H9 (cell line): ENCODE results near the gene ASB16. TPM values are rescaled to one million over a fixed set of nuclear protein-coding genes. Genes with fewer than 3 reads are reported as not detected.

Experiments used
- DNase-seq: peaks from one replicate; pipeline ENCODE4 v3.0.0-alpha.2; 2017
- H2AFZ ChIP-seq: one replicate; pipeline ENCODE4 v1.6.1; 2013; ENCODE audit warnings: mild to moderate bottlenecking, low read length, control low read depth, moderate library complexity
- H2AK5ac ChIP-seq: 2 replicates; pipeline ENCODE4 v1.6.1; 2013; ENCODE audit warnings: low read length, control low read depth, mixed read lengths; ENCODE audit not compliant: insufficient read length
- H2BK120ac ChIP-seq: one replicate; pipeline ENCODE4 v1.6.1; 2013; ENCODE audit warnings: low read depth, mild to moderate bottlenecking, low read length, control low read depth, inconsistent platforms; ENCODE audit not compliant: poor library complexity, severe bottlenecking
- H2BK12ac ChIP-seq: 2 replicates; pipeline ENCODE4 v1.6.1; 2013; ENCODE audit warnings: low read length, control low read depth, mixed read lengths, low read depth; ENCODE audit not compliant: insufficient read length
- H2BK15ac ChIP-seq: 2 replicates; pipeline ENCODE4 v1.6.1; 2013; ENCODE audit warnings: low read depth, low read length, control low read depth
- H2BK20ac ChIP-seq: one replicate; pipeline ENCODE4 v1.6.1; 2013; ENCODE audit warnings: low read depth, mild to moderate bottlenecking, low read length, control low read depth, inconsistent platforms; ENCODE audit not compliant: poor library complexity, severe bottlenecking
- H2BK5ac ChIP-seq: 2 replicates; pipeline ENCODE4 v1.6.1; 2013; ENCODE audit warnings: low read length, control low read depth, mixed read lengths; ENCODE audit not compliant: insufficient read length
- H3K14ac ChIP-seq: 2 replicates; pipeline ENCODE4 v1.6.1; 2013; ENCODE audit warnings: low read length, control low read depth; ENCODE audit not compliant: insufficient read depth
- H3K18ac ChIP-seq: 2 replicates; pipeline ENCODE4 v1.6.1; 2013; ENCODE audit warnings: low read depth, mild to moderate bottlenecking, mixed read lengths, low read length, control low read depth; ENCODE audit not compliant: insufficient read length
- H3K23ac ChIP-seq: 2 replicates; pipeline ENCODE4 v1.6.1; 2013; ENCODE audit warnings: low read length, control low read depth, mixed read lengths, low read depth; ENCODE audit not compliant: insufficient read length
- H3K23me2 ChIP-seq: 2 replicates; pipeline ENCODE4 v1.6.1; 2013; ENCODE audit warnings: low read depth, mild to moderate bottlenecking, mixed read lengths, low read length, control low read depth; ENCODE audit not compliant: insufficient read length, poor library complexity, severe bottlenecking
- H3K27ac ChIP-seq: 2 replicates; pipeline ENCODE4 v1.5.1; 2013; ENCODE audit warnings: low read length, control low read depth, mixed read lengths, low read depth; ENCODE audit not compliant: insufficient read length
- H3K27me3 ChIP-seq: 2 replicates; pipeline ENCODE4 v1.6.1; 2013; ENCODE audit warnings: low read length, control low read depth, inconsistent platforms; ENCODE audit not compliant: insufficient read depth
- H3K4ac ChIP-seq: 2 replicates; pipeline ENCODE4 v1.6.1; 2013; ENCODE audit warnings: low read depth, mild to moderate bottlenecking, control low read depth, inconsistent platforms, low read length, moderate library complexity
- H3K4me1 ChIP-seq: 2 replicates; pipeline ENCODE4 v1.6.1; 2013; ENCODE audit warnings: low read length, control low read depth, inconsistent platforms; ENCODE audit not compliant: insufficient read depth
- H3K4me2 ChIP-seq: 2 replicates; pipeline ENCODE4 v1.6.1; 2013; ENCODE audit warnings: low read length, control low read depth, mixed read lengths; ENCODE audit not compliant: insufficient read length, insufficient read depth
- H3K56ac ChIP-seq: 2 replicates; pipeline ENCODE4 v1.6.1; 2013; ENCODE audit warnings: low read depth, mild to moderate bottlenecking, mixed read lengths, low read length, control low read depth; ENCODE audit not compliant: insufficient read length
- H3K79me1 ChIP-seq: 2 replicates; pipeline ENCODE4 v1.6.1; 2013; ENCODE audit warnings: low read depth, mild to moderate bottlenecking, moderate library complexity, low read length, control low read depth, inconsistent platforms; ENCODE audit not compliant: insufficient read depth, poor library complexity, severe bottlenecking
- H3K79me2 ChIP-seq: 2 replicates; pipeline ENCODE4 v1.6.1; 2013; ENCODE audit warnings: low read length, control low read depth, inconsistent platforms; ENCODE audit not compliant: insufficient read depth
- H3K9ac ChIP-seq: 2 replicates; pipeline ENCODE4 v1.6.1; 2013; ENCODE audit warnings: low read length, control low read depth, mixed read lengths; ENCODE audit not compliant: insufficient read length; ENCODE audit errors: extremely low read depth
- H3K9me3 ChIP-seq: one replicate; pipeline ENCODE4 v1.6.1; 2013; ENCODE audit warnings: low read depth, low read length, inconsistent platforms; ENCODE audit not compliant: control insufficient read depth
- H3T11ph ChIP-seq: one replicate; pipeline ENCODE4 v1.6.1; 2013; ENCODE audit warnings: mild to moderate bottlenecking, low read length, control low read depth, inconsistent platforms
- H4K20me1 ChIP-seq: one replicate; pipeline ENCODE4 v1.6.1; 2013; ENCODE audit not compliant: control insufficient read depth, insufficient read length, insufficient read depth
- H4K5ac ChIP-seq: 2 replicates; pipeline ENCODE4 v1.6.1; 2013; ENCODE audit warnings: low read depth, mild to moderate bottlenecking, mixed read lengths, low read length, control low read depth; ENCODE audit not compliant: insufficient read length
- H4K8ac ChIP-seq: replicated peaks from 2 replicates; pipeline ENCODE4 v1.6.1; 2013; ENCODE audit warnings: low read length, control low read depth, mixed read lengths, low read depth; ENCODE audit not compliant: insufficient read length
- H4K91ac ChIP-seq: 2 replicates; pipeline ENCODE4 v1.6.1; 2013; ENCODE audit warnings: low read depth, mild to moderate bottlenecking, moderate library complexity, mixed read lengths, low read length, control low read depth; ENCODE audit not compliant: insufficient read length
- H3K27ac Mint-ChIP-seq, 3 experiments: 2 replicates in 2 of 3; 3 replicates in 1 of 3; pipeline ENCODE4 v1.8.0; 2020 to 2021; ENCODE audit warnings: mixed read lengths in 3 of 3, mild to moderate bottlenecking in 1 of 3, moderate library complexity in 1 of 3
- H3K27me3 Mint-ChIP-seq: 2 replicates; pipeline ENCODE4 v1.8.0; 2021; ENCODE audit warnings: low read depth, mild to moderate bottlenecking, moderate library complexity, mixed read lengths
- H3K36me3 Mint-ChIP-seq, 3 experiments: 2 replicates in 2 of 3; 3 replicates in 1 of 3; pipeline ENCODE4 v1.8.0; 2020 to 2021; ENCODE audit warnings: low read depth in 3 of 3, mixed read lengths in 3 of 3; ENCODE audit not compliant: insufficient read depth in 1 of 3
- H3K4me1 Mint-ChIP-seq, 2 experiments: 2 replicates each; pipeline ENCODE4 v1.8.0; 2020; ENCODE audit warnings: mixed read lengths in 2 of 2
- H3K4me3 Mint-ChIP-seq, 2 experiments: 2 replicates in 1 of 2; 3 replicates in 1 of 2; pipeline ENCODE4 v1.8.0; 2020 to 2021; ENCODE audit warnings: mild to moderate bottlenecking in 2 of 2, mixed read lengths in 2 of 2, moderate library complexity in 1 of 2
- H3K9me3 Mint-ChIP-seq, 2 experiments: 2 replicates in 1 of 2; 3 replicates in 1 of 2; pipeline ENCODE4 v1.8.0; 2020; ENCODE audit warnings: mild to moderate bottlenecking in 2 of 2, mixed read lengths in 2 of 2, moderate library complexity in 1 of 2
- CTCF ChIP-seq: fragments of 200-600 bp; sonication (generic); conservative IDR thresholded peaks from 3 replicates; pipeline ENCODE4 v1.8.0; 2021; ENCODE audit warnings: antibody characterized with exemption, mild to moderate bottlenecking
- WGBS: extraction: QIAGEN DNeasy Blood & Tissue Kit; methylation state at CpG from one replicate; pipeline ENCODE4 v1.1.7; 2013; ENCODE audit warnings: missing lambda C conversion rate, low lambda C conversion rate, mixed read lengths; ENCODE audit not compliant: insufficient read length; ENCODE audit errors: extremely low coverage; 5-methylcytosine and 5-hydroxymethylcytosine counted together
- total RNA-seq: library from RNA; stranded (reverse); gene quantifications from 2 replicates; pipeline ENCODE4 v1.2.1, GENCODE V29; 2021

ASB16 gene
- total RNA-seq, 1 experiment from 2014 or later: 0.90 TPM

GRCh38 chr17:44221862-44222111 lies 51.3 kb downstream of the ASB16 start:
- no peaks in the 10 kb centered on the region; the same call in 1 of the 2 replicates for H3K27me3 Mint-ChIP-seq
- no peak overlapping the region for H2AK5ac ChIP-seq
- H2BK15ac ChIP-seq: no peak overlapping the region
- H3K79me1 ChIP-seq: peaks cover 6% of the 10 kb centered on the region
- peak overlapping the region; percentile 88 for H3K4me2 ChIP-seq
- no peak overlapping the region for H3K56ac ChIP-seq
- H3K79me2 ChIP-seq: peaks cover 6% of the 10 kb centered on the region; the same call in 1 of the 2 replicates
- peak overlapping the region; percentile 88 to 98 (median 92); a peak in 5 of 7 replicates for H3K27ac Mint-ChIP-seq
- TF ChIP-seq CTCF: no peak
- H3K4me1 Mint-ChIP-seq: peaks cover 16 to 20% of the 10 kb centered on the region in 2 experiments
- H2BK12ac ChIP-seq: no peak overlapping the region
- WGBS: no CpG with 5 or more reads among the region's 17 CpGs
- no peak overlapping the region for H4K8ac ChIP-seq
- no peak overlapping the region for H3K14ac ChIP-seq
- peak overlapping the region; percentile 83 to 90 for H3K4me3 Mint-ChIP-seq
- no peak overlapping the region for H2BK20ac ChIP-seq
- H4K5ac ChIP-seq: no peak overlapping the region
- no peak overlapping the region for H3K27ac ChIP-seq
- 0 out of 2 replicates have a peak, but pooled peaks cover 4% of the 10 kb centered on the region for H3K4me1 ChIP-seq
- H3K4ac ChIP-seq: no peak overlapping the region
- H3K9me3 ChIP-seq: no peaks in the 10 kb centered on the region
- H4K20me1 ChIP-seq: no peaks in the 10 kb centered on the region
- DNase-seq: no peak
- H2AFZ ChIP-seq: no peak overlapping the region
- H3K23me2 ChIP-seq: peaks cover 27% of the 10 kb centered on the region
- no peak overlapping the region for H4K91ac ChIP-seq
- no peak overlapping the region for H3T11ph ChIP-seq
- H3K27me3 ChIP-seq: no peaks in the 10 kb centered on the region
- H3K36me3 Mint-ChIP-seq: peaks cover 0 to 13% (median 9%) of the 10 kb centered on the region in 3 experiments; a peak in 5 of 7 replicates
- no peak overlapping the region for H2BK5ac ChIP-seq
- peak overlapping the region; percentile 5 for H3K9ac ChIP-seq
- H3K23ac ChIP-seq: no peak overlapping the region
- no peak overlapping the region for H2BK120ac ChIP-seq
- H3K9me3 Mint-ChIP-seq: no peaks in the 10 kb centered on the region; a peak in 1 of 5 replicates
- no peak overlapping the region for H3K18ac ChIP-seq
